Neural cell (in vitro differentiated cells): ENCODE measurements around the gene CD58. TPM values are rescaled to one million over a fixed set of nuclear protein-coding genes. Genes with fewer than 3 reads are reported as not detected.
"Not testable (repeated sequence)": the region's sequence is repeated elsewhere in the genome, so short reads cannot be mapped to it uniquely, and the experiment has no call there.

Source experiments
- H2AFZ ChIP-seq: fragments of 200-600, 300-800 bp; sonication (generic), shearing (Covaris generic); 2 replicates; pipeline ENCODE4 v1.6.0; 2014; ENCODE audit warnings: low read depth, mild to moderate bottlenecking, antibody characterized with exemption, low read length, moderate library complexity
- H3F3A ChIP-seq: fragments of 200-600 bp; shearing (Covaris generic); 2 replicates; pipeline ENCODE4 v1.6.1; 2016; ENCODE audit warnings: mild to moderate bottlenecking, moderate library complexity, mixed read lengths, antibody characterized with exemption, low read length; ENCODE audit not compliant: insufficient read depth, poor library complexity, severe bottlenecking
- H3K27ac ChIP-seq: fragments of 200-600, 300-800 bp; sonication (generic), shearing (Covaris generic); 2 replicates; pipeline ENCODE4 v1.5.1; 2014; ENCODE audit warnings: mild to moderate bottlenecking, low read length, moderate library complexity
- H3K27me3 ChIP-seq: fragments of 300-800, 200-600 bp; sonication (generic), shearing (Covaris generic); 2 replicates; pipeline ENCODE4 v1.6.0; 2014; ENCODE audit warnings: mild to moderate bottlenecking, low read depth, low read length, moderate library complexity; ENCODE audit not compliant: insufficient read depth
- H3K36me3 ChIP-seq: fragments of 300-800, 200-600 bp; sonication (generic), shearing (Covaris generic); 2 replicates; pipeline ENCODE4 v1.5.1; 2014; ENCODE audit warnings: mild to moderate bottlenecking, antibody characterized with exemption, low read length, moderate library complexity; ENCODE audit not compliant: insufficient read depth
- H3K4me2 ChIP-seq: fragments of 300-800, 200-600 bp; sonication (generic), shearing (Covaris generic); 2 replicates; pipeline ENCODE4 v1.6.0; 2014; ENCODE audit warnings: mild to moderate bottlenecking, low read length
- H3K4me3 ChIP-seq: fragments of 300-800, 200-600 bp; sonication (generic), shearing (Covaris generic); 2 replicates; pipeline ENCODE4 v1.5.1; 2014; ENCODE audit warnings: mild to moderate bottlenecking, low read length, moderate library complexity
- H3K79me2 ChIP-seq: fragments of 200-600 bp; shearing (Covaris generic); replicated peaks from 2 replicates; pipeline ENCODE4 v1.6.0; 2014; ENCODE audit warnings: mild to moderate bottlenecking, low read length, moderate library complexity; ENCODE audit not compliant: insufficient read depth
- H3K9ac ChIP-seq: fragments of 300-800, 200-600 bp; sonication (generic), shearing (Covaris generic); 2 replicates; pipeline ENCODE4 v1.6.1; 2016; ENCODE audit warnings: mild to moderate bottlenecking, low read length, mixed read lengths
- H3K9me2 ChIP-seq: fragments of 200-600 bp; shearing (Covaris generic); 2 replicates; pipeline ENCODE4 v1.6.1; 2016; ENCODE audit warnings: mild to moderate bottlenecking, low read length, mixed read lengths; ENCODE audit not compliant: insufficient read depth
- H3K9me3 ChIP-seq: fragments of 200-600, 300-800 bp; sonication (generic), shearing (Covaris generic); 2 replicates; pipeline ENCODE4 v1.6.1; 2016; ENCODE audit warnings: mild to moderate bottlenecking, mixed run types, low read length, moderate library complexity, mixed read lengths
- H4K20me1 ChIP-seq: fragments of 200-600 bp; shearing (Covaris generic); 2 replicates; pipeline ENCODE4 v1.6.1; 2016; ENCODE audit warnings: mild to moderate bottlenecking, mixed run types; ENCODE audit not compliant: insufficient read depth
- SMC3 ChIP-seq: fragments of 450-650 bp; conservative IDR thresholded peaks from 2 replicates; pipeline ENCODE4 v1.6.1; 2014; ENCODE audit warnings: antibody characterized with exemption, mild to moderate bottlenecking, moderate library complexity; ENCODE audit not compliant: poor library complexity
- polyA plus RNA-seq: library from polyadenylated mRNA; depleted of rRNA; stranded (reverse); fragments of >200 nt; gene quantifications from 2 replicates; pipeline ENCODE4 v1.2.3, GENCODE V29; 2014
- TF ChIP-seq, protein P1 (sequence below): fragments of 450-650 bp; IDR thresholded peaks from 2 replicates; pipeline ENCODE4 v1.5.1; 2014; ENCODE audit warnings: antibody characterized with exemption, mild to moderate bottlenecking, moderate library complexity; ENCODE audit not compliant: poor library complexity, severe bottlenecking

CD58 gene
- polyA plus RNA-seq, 1 donor from 2014 or later: 1.8 TPM

DNA sequence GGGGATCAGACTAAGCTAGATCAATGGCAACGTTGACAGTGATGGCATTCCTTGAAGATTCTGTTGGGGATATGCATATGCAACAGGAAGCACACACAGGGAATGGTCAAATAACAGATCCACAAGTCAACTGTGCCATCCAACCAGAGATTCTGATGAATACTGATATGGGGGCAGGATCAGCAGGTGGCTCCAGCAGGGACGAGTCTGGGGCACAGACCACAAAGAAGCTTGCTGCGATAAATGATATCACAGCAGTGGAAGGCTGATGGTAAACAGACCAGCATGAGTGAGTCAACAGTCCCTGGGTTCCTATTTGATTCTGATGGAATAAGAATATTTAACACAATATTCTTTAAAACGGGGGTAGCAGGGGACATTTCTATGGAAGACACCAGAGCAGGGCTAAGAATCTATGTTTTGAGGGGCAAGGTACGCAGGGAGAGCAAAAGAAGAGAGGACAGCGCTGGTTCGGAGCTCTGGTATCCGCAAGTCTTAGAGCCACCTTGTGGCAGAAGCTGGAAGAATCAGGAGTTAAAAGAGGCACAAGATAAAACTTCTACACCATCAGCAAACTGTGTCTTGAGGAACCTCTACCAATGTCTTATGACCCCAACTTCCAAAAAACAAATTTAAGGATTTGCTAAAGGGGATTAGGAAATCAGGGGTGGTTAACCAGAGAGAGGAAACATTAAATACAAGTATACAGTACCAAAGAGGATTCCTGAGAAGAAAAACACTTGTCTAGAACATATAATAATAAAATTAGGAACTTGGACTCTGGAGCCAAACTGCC lies 25.3 kb upstream of the CD58 start:
- not testable (repeated sequence) for H3K4me2 ChIP-seq, H3F3A ChIP-seq, H4K20me1 ChIP-seq, H3K36me3 ChIP-seq, H3K4me3 ChIP-seq, H3K27ac ChIP-seq, H3K27me3 ChIP-seq, H3K9ac ChIP-seq, H3K79me2 ChIP-seq, H3K9me3 ChIP-seq, H2AFZ ChIP-seq, H3K9me2 ChIP-seq
- peak; percentile 64 for TF ChIP-seq SMC3
- TF ChIP-seq, protein P1, sequence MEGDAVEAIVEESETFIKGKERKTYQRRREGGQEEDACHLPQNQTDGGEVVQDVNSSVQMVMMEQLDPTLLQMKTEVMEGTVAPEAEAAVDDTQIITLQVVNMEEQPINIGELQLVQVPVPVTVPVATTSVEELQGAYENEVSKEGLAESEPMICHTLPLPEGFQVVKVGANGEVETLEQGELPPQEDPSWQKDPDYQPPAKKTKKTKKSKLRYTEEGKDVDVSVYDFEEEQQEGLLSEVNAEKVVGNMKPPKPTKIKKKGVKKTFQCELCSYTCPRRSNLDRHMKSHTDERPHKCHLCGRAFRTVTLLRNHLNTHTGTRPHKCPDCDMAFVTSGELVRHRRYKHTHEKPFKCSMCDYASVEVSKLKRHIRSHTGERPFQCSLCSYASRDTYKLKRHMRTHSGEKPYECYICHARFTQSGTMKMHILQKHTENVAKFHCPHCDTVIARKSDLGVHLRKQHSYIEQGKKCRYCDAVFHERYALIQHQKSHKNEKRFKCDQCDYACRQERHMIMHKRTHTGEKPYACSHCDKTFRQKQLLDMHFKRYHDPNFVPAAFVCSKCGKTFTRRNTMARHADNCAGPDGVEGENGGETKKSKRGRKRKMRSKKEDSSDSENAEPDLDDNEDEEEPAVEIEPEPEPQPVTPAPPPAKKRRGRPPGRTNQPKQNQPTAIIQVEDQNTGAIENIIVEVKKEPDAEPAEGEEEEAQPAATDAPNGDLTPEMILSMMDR: peak; percentile 62

DNA sequence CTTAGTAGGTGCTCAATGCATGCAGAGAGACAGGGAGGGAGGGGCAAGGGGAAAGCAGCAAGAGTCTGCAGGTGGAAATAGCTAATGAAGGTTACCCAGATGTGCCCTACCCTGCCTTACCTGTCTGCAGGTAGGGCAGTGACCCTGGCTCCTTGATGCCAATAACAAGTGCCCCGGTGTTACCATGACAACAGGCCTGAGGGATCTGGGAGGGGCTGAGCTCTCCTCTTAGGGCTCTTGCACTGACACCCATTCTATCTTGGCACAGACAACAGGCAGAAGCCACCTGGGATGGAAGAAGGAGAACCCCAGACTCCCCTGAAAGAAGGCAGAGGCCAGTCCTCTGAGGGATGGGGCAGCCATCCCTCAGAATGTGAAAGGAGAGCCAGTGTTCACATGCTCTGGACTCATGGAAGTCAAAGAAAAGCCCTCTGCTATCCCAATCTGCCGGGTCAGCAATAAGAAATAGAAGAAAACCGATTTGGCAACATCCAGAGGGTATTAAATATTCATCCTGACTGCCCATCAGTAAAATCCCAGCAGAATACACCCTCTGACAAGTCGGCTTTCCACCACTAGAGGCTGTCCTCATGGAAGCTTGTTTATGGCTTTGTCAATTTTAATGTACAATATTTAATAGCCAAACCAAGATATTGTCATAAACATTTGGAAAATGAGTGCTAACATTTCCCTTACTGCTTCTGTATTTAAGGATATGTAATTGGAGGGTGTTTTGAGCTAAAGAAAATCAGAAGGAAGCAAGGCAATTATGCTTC lies 24.4 kb upstream of the CD58 start:
- not testable (repeated sequence) for H3K9me2 ChIP-seq, H3K27ac ChIP-seq, H3K4me3 ChIP-seq, H3K36me3 ChIP-seq, H3F3A ChIP-seq, H3K9me3 ChIP-seq, H3K79me2 ChIP-seq, H3K9ac ChIP-seq, H4K20me1 ChIP-seq, H3K27me3 ChIP-seq, H3K4me2 ChIP-seq, H2AFZ ChIP-seq

DNA sequence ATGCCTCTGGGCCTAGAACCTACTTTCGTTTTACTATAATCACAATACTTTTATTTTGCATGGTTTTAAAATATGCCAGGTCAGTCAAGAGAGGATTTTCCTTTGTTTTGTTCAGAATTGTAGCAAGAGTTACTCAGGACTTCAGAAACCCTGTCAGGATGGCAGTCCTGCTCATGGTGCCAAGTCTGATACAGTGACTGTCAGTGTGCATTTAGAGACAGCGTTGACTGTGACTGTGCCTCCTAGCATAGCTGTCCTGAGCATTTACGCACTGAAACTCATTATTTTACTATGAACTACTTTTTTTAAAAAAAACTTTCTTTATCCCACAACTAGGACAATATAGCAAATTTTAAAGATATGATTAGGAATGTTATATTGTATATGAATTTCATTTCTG lies 23.2 kb upstream of the CD58 start:
- not testable (repeated sequence) for H4K20me1 ChIP-seq, H3K36me3 ChIP-seq, H3K79me2 ChIP-seq, H3K9me2 ChIP-seq, H3K27ac ChIP-seq, H3K9me3 ChIP-seq, H3K9ac ChIP-seq, H3F3A ChIP-seq, H3K4me2 ChIP-seq, H3K27me3 ChIP-seq, H3K4me3 ChIP-seq, H2AFZ ChIP-seq

DNA sequence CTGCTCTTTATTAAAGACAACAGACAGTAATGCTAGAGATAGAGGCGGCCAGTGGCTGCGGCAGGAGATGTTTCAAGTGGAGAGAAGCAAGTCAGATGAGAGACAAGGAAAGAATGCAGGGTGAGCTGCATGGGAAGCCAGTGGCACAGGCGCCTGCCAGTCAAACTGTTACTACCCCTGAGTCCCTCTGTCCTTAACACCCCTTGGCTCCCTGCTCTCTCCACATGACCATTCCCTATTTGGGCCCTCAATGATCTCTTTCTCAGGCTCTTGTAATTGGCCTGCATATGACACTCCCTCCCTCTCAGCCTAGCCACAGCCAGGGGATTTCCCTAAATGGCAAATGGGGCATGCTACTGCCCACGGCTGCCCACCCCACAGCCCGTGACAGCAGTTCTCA lies 22.6 kb upstream of the CD58 start:
- H3K9ac ChIP-seq, H3K27me3 ChIP-seq, H3K4me3 ChIP-seq, H2AFZ ChIP-seq, H3K4me2 ChIP-seq, H3K36me3 ChIP-seq, H4K20me1 ChIP-seq, H3K9me2 ChIP-seq, H3K27ac ChIP-seq, H3K79me2 ChIP-seq, H3K9me3 ChIP-seq, H3F3A ChIP-seq: not testable (repeated sequence)

DNA sequence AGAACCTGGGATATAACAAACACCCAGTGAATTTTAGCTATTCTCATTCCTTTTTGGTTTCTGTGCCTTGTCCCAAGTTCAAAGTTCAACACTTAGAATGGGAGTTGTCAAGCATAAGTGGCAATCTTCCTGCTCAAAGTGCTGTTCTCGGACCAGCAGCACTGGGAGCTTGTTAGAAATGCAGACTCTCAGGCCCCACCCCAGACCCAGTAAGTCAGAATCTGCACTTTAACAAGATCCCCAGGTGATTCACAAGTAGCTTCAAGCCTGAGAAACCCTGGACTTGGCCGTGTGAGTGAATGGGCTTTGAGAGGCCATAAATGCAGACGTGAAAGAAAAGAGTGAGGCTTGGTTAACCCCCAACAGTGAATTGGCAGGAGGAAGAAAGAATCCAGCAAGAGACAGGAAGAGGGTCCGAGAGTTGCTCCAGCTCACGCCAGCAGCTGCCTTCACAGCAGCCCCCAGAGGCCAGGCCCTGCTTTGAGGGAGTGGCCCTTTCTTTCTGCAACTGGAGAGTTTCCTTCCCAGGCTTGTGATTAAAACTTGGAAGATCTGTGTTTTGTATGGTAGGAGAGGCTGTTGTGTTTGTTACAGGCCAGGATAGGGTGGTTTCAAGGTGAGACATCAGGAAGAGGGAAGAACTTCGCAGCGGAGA lies 21.3 kb upstream of the CD58 start:
- not testable (repeated sequence) for H3F3A ChIP-seq, H3K36me3 ChIP-seq, H3K79me2 ChIP-seq, H4K20me1 ChIP-seq, H3K4me3 ChIP-seq, H3K27me3 ChIP-seq, H3K9ac ChIP-seq, H2AFZ ChIP-seq, H3K4me2 ChIP-seq, H3K27ac ChIP-seq, H3K9me3 ChIP-seq, H3K9me2 ChIP-seq

DNA sequence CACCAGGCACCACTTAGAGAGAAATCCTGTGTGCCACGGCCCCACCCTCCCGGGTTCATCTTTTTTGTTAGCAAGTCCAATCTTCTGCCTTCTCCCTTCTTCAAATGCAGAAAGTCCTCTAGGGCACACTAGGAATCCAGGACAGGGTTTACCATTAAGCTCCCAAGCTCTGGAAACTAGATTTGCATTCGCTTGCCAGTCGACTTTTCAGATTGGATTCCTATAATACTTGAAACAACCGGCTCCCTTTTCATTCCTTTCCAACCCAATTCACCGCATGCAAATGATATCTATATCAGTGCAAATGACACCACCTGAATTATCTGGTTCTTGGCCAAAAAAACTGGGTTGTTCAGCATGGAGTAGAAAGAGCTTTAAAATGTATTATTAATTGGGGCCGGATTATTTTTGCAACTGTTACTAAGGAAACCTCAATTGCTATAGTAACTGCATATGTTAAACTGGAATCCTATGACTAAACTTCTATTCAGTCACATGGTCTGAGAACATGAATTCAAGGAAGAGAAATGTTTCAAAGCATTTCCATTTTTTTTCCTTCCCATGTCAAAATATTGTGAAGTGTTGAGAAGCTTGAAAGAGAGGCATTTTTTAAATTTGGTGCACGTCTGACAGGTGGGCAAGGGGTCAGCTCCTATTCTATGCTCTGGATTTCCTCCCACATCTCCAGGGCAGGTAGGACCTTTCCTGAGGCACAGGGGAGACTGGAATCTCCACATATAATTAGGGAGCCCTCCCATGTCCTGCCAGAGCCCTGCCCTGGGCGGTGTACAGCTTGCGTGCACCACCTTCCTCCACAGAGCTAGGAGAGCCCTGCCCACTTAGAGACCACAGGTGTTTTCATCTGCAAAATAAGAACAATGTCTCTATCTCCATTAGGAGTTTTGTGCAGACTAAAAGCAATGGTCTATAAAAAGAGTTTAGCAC lies 20.5 kb upstream of the CD58 start:
- H2AFZ ChIP-seq, H3K27me3 ChIP-seq: not testable (repeated sequence)

More for the DNA sequence above, 20.5 kb upstream of the CD58 start:
- not testable (repeated sequence) for H4K20me1 ChIP-seq, H3K79me2 ChIP-seq, H3K9me3 ChIP-seq, H3K9ac ChIP-seq, H3K4me3 ChIP-seq, H3K4me2 ChIP-seq, H3K36me3 ChIP-seq, H3F3A ChIP-seq, H3K27ac ChIP-seq, H3K9me2 ChIP-seq
